OCI-LY7 (cell line): ENCODE measurements around the gene DFFA. TPM values are rescaled to one million over a fixed set of nuclear protein-coding genes. Genes with fewer than 3 reads are reported as not detected.

Source experiments
- BruUV-seq: library from RNA; stranded (reverse); fragments of 400-500 nt; replicated peaks from 2 replicates; lab custom pipeline; 2021; lab: Mats Ljungman, UMichigan
- CTCF ChIA-PET: fragments of 300-600 bp; sonication (Branson Sonifier 250); formaldehyde crosslinking; loops from one replicate; lab custom pipeline; 2022; ENCODE audit warnings: antibody characterized with exemption; ENCODE audit not compliant: unreplicated experiment; lab: Charles Lee
- POLR2A ChIA-PET: fragments of 300-600 bp; sonication (Branson Sonifier 250); formaldehyde crosslinking; loops from one replicate; lab custom pipeline; 2022; ENCODE audit warnings: antibody characterized with exemption; lab: Charles Lee
- DNase-seq: peaks from one replicate; pipeline ENCODE4 v3.0.0-alpha.2; 2015; ENCODE audit warnings: low spot score
- H2AFZ ChIP-seq: fragments of 200-600 bp; sonication (generic), shearing (Covaris generic); 2 replicates; pipeline ENCODE4 v1.6.1; 2014; ENCODE audit warnings: mild to moderate bottlenecking, antibody characterized with exemption, low read length, moderate library complexity
- H3K27ac ChIP-seq: fragments of 200-600 bp; sonication (generic); 2 replicates; pipeline ENCODE4 v1.5.1; 2014; ENCODE audit warnings: mixed run types, low read depth, mild to moderate bottlenecking, moderate library complexity, low read length, inconsistent platforms; ENCODE audit not compliant: poor library complexity, severe bottlenecking
- H3K36me3 ChIP-seq: fragments of 200-600 bp; sonication (generic); 2 replicates; pipeline ENCODE4 v1.6.1; 2014; ENCODE audit warnings: mild to moderate bottlenecking, antibody characterized with exemption, low read length, moderate library complexity, mixed read lengths; ENCODE audit not compliant: insufficient read depth
- H3K4me1 ChIP-seq: fragments of 200-600 bp; sonication (generic); 2 replicates; pipeline ENCODE4 v1.5.1; 2014; ENCODE audit warnings: mild to moderate bottlenecking, low read length; ENCODE audit not compliant: insufficient read depth, poor library complexity, severe bottlenecking
- H3K4me2 ChIP-seq: fragments of 200-600 bp; sonication (generic); 2 replicates; pipeline ENCODE4 v1.6.1; 2014; ENCODE audit warnings: mild to moderate bottlenecking, low read length
- H3K4me3 ChIP-seq: fragments of 200-600 bp; sonication (generic); 2 replicates; pipeline ENCODE4 v1.5.1; 2014; ENCODE audit warnings: mild to moderate bottlenecking, low read depth, low read length; ENCODE audit not compliant: poor library complexity, severe bottlenecking
- H3K79me2 ChIP-seq: fragments of 200-600 bp; sonication (generic); 2 replicates; pipeline ENCODE4 v1.6.1; 2016; ENCODE audit warnings: low read depth, mild to moderate bottlenecking, low read length, moderate library complexity, mixed read lengths; ENCODE audit not compliant: insufficient read depth
- H3K9me2 ChIP-seq: fragments of 200-600 bp; sonication (generic); 2 replicates; pipeline ENCODE4 v1.6.1; 2016; ENCODE audit warnings: mild to moderate bottlenecking, low read length, mixed read lengths; ENCODE audit not compliant: insufficient read depth
- H3K9me3 ChIP-seq: fragments of 200-600 bp; sonication (generic); 2 replicates; pipeline ENCODE4 v1.6.1; 2014; ENCODE audit warnings: mild to moderate bottlenecking, mixed run types, low read length, mixed read lengths
- H4K20me1 ChIP-seq: fragments of 200-600 bp; sonication (generic); 2 replicates; pipeline ENCODE4 v1.6.1; 2014; ENCODE audit warnings: mild to moderate bottlenecking, antibody characterized with exemption, low read length, moderate library complexity, mixed read lengths; ENCODE audit not compliant: insufficient read depth
- EZH2phosphoT487 ChIP-seq: fragments of 200-600 bp; sonication (generic); IDR thresholded peaks from 2 replicates; pipeline ENCODE4 v1.6.1; 2018; ENCODE audit warnings: low read depth, borderline replicate concordance, mild to moderate bottlenecking, mixed run types, antibody characterized with exemption, low read length, moderate library complexity, mixed read lengths
- intact Hi-C: fragments of 100-400 bp; cut with micrococcal nuclease; formaldehyde crosslinking; loops from one replicate; pipeline ENCODE4 v1.10.0; 2022; ENCODE audit not compliant: unreplicated experiment
- total RNA-seq, 2 experiments: library from RNA; depleted of rRNA in 1 of 2; stranded (reverse); fragments of >200 nt in 1 of 2; shearing (Covaris generic) in 1 of 2; gene quantifications; 2 replicates each; pipeline ENCODE4 v1.2.3, GENCODE V29; 2014 to 2022
- TF ChIP-seq, protein P1 (sequence below): fragments of 200-600 bp; sonication (generic); conservative IDR thresholded peaks from 2 replicates; pipeline ENCODE4 v1.5.1; 2014; ENCODE audit warnings: mild to moderate bottlenecking, antibody characterized with exemption, low read length, moderate library complexity, mixed read lengths

DFFA gene
- total RNA-seq, 2 experiments from 2014 or later, result 64.6 to 79.0 TPM

- H3K27ac ChIP-seq, result no peak overlapping the region
- H3K79me2 ChIP-seq, result peaks cover 13% of the 10 kb centered on the region; the same call in 1 of the 2 replicates
- no peaks in the 10 kb centered on the region for H3K9me2 ChIP-seq
- H2AFZ ChIP-seq, result no peak overlapping the region
- intact Hi-C loops, result no loop called here
- DNase-seq, result no peak
- no peak overlapping the region for H3K4me2 ChIP-seq
- H4K20me1 ChIP-seq, result peaks cover 7% of the 10 kb centered on the region
- POLR2A ChIA-PET, result interaction anchor here (0.6 to 1.6 kb wide), 5 partner anchors 13 to 523 kb away, joined by 3 to 5 read pairs (median 4); no protein-coding TSS in a partner anchor
- CTCF ChIA-PET, result interaction anchor here (0.6 to 0.8 kb wide), 2 partner anchors 34 to 63 kb away, joined by 3 to 5 read pairs; no protein-coding TSS in a partner anchor
- BruUV-seq, result no TSS peak
- peaks cover 12% of the 10 kb centered on the region for H3K4me1 ChIP-seq
- no peaks in the 10 kb centered on the region for H3K9me3 ChIP-seq
- H3K36me3 ChIP-seq, result peaks cover 8% of the 10 kb centered on the region
- H3K4me3 ChIP-seq, result no peak overlapping the region
- TF ChIP-seq, protein P1, sequence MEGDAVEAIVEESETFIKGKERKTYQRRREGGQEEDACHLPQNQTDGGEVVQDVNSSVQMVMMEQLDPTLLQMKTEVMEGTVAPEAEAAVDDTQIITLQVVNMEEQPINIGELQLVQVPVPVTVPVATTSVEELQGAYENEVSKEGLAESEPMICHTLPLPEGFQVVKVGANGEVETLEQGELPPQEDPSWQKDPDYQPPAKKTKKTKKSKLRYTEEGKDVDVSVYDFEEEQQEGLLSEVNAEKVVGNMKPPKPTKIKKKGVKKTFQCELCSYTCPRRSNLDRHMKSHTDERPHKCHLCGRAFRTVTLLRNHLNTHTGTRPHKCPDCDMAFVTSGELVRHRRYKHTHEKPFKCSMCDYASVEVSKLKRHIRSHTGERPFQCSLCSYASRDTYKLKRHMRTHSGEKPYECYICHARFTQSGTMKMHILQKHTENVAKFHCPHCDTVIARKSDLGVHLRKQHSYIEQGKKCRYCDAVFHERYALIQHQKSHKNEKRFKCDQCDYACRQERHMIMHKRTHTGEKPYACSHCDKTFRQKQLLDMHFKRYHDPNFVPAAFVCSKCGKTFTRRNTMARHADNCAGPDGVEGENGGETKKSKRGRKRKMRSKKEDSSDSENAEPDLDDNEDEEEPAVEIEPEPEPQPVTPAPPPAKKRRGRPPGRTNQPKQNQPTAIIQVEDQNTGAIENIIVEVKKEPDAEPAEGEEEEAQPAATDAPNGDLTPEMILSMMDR, result no peak
- no peak for TF ChIP-seq EZH2phosphoT487
Observed at GRCh38 chr1:10490286-10490970, 18.1 kb upstream of the DFFA start.

DNA sequence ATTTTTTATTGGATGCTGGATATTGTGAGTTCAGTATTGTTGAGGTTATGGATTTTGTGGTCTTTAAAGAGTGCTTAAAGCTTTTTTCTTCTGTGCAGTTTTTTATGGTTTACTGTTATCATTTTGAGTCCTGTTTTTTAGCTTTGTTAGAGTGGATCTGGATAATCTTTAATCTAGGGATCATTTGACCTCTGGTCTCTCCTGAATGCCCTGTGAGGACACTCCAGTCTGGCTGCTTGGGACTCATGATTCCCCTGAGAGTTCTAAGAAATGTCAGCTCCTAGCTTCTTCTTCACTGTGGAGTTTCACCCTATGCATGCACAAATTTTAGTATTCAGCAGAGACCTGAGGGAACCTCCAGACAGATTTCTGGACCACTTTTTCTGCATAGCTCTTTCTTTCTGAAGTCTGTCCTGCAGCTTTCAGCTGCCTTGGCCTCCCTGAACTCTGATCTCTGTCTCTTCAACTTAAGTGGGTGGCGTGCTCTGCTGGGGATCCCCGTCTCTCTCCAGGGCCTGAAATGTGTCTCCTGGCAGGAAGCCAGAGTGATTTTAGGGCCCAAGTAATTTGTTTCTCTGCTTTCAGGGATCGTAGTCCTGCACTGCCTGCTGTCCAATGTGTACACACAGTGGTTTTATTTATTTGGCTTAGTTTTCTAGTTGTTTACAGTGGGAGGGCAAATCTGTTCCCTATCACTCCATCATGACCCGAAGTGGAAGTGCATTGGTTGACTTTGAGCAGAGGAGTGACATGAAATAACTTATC lies 17.1 kb upstream of the DFFA start:
- no peak overlapping the region for H3K4me3 ChIP-seq
- peaks cover 22% of the 10 kb centered on the region; the same call in 1 of the 2 replicates for H3K79me2 ChIP-seq
- peaks cover 12% of the 10 kb centered on the region for H3K36me3 ChIP-seq
- H2AFZ ChIP-seq, result no peak overlapping the region
- ChIA-PET CTCF (no interaction called here), POLR2A (interaction anchor here (0.6 kb wide), 1 partner anchor 75 kb away, joined by 4 read pairs; no protein-coding TSS in a partner anchor)
- TF ChIP-seq, protein P1, result no peak
- no peak for TF ChIP-seq EZH2phosphoT487
- no peak for DNase-seq
- no peak overlapping the region for H3K27ac ChIP-seq
- H4K20me1 ChIP-seq, result peaks cover 4% of the 10 kb centered on the region; the same call in 1 of the 2 replicates
- H3K9me3 ChIP-seq, result no peaks in the 10 kb centered on the region
- no TSS peak for BruUV-seq
- no peaks in the 10 kb centered on the region for H3K9me2 ChIP-seq
- H3K4me2 ChIP-seq, result no peak overlapping the region
- H3K4me1 ChIP-seq, result peaks cover 2% of the 10 kb centered on the region
- intact Hi-C loops, result no loop called here
